Lower leg skin (tissue), 3 donors: Measurements from ENCODE around the gene PIP5K1B.

Experiments
- POLR2A ChIP-seq, 2 donors: fragments of 450-650 bp; IDR thresholded peaks; one replicate each; pipeline ENCODE4 v1.6.1; 2016 to 2017; ENCODE audit warnings: antibody characterized with exemption in 2 of 2, mild to moderate bottlenecking in 1 of 2, moderate library complexity in 1 of 2
- TF ChIP-seq, protein P1 (sequence below), 3 donors: fragments of 450-650 bp; IDR thresholded peaks; one replicate each; pipeline ENCODE4 v1.5.1; 2016; ENCODE audit warnings: antibody characterized with exemption in 3 of 3, mild to moderate bottlenecking in 3 of 3, moderate library complexity in 2 of 3

DNA sequence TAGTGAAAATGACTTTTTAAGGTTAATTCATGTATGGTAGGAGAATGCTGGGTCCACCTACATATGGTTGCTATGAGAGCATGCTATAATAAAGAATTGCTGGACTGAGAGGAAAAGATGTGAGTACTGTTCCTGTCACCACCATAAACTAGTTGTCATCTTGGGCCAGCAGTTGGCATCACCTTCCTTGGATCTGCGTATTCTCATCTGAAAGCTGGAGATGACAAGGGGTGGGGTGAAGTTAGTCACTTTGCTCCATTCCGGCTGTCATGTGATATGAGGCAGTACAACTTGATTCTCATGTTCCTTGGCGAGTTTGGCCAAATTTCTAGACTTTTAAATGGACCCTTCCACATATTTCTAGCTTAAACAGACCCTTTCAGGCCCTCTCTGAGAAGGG lies 33.3 kb downstream of the PIP5K1B start:
- TF ChIP-seq, protein P1, sequence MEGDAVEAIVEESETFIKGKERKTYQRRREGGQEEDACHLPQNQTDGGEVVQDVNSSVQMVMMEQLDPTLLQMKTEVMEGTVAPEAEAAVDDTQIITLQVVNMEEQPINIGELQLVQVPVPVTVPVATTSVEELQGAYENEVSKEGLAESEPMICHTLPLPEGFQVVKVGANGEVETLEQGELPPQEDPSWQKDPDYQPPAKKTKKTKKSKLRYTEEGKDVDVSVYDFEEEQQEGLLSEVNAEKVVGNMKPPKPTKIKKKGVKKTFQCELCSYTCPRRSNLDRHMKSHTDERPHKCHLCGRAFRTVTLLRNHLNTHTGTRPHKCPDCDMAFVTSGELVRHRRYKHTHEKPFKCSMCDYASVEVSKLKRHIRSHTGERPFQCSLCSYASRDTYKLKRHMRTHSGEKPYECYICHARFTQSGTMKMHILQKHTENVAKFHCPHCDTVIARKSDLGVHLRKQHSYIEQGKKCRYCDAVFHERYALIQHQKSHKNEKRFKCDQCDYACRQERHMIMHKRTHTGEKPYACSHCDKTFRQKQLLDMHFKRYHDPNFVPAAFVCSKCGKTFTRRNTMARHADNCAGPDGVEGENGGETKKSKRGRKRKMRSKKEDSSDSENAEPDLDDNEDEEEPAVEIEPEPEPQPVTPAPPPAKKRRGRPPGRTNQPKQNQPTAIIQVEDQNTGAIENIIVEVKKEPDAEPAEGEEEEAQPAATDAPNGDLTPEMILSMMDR (IDR thresholded peaks at IDR 0.05), result no peak
- TF ChIP-seq POLR2A (IDR thresholded peaks at IDR 0.05), result no peak
